22Rv1 (cell line): Measurements from ENCODE around the gene PRRC2A.

ENCODE experiments used
- H3K27ac ChIP-seq: fragments of 450-650 bp; 2 replicates; pipeline ENCODE4 v1.5.1; 2017
- ZFX ChIP-seq: fragments of 450-650 bp; IDR thresholded peaks from 2 replicates; pipeline ENCODE4 v1.6.1; 2017; ENCODE audit warnings: antibody characterized with exemption, borderline replicate concordance
- TF ChIP-seq, protein P1 (sequence below): fragments of 450-650 bp; IDR thresholded peaks from 2 replicates; pipeline ENCODE4 v1.5.1; 2017; ENCODE audit warnings: mild to moderate bottlenecking

Gene PRRC2A

DNA sequence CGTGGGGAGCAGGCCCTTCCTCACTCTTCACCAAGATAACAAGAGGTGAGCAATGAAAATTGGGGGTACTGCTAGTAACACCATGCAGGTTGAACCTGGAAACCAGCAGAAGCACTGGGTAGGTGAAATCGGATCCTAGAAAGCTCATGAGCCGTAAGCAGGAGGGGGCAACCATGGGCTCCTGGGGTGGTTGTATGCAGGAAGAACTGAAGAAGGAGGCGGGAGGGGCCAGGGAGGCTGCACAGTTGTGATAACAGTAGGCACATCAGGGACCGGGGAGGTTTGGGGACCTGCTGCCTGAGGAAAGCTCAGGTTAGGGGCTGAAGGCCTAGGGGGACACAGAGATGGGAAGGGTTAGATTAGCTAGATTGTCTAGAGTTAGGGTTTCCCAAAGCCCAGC is 66.0 kb downstream of the PRRC2A start:
- H3K27ac ChIP-seq, result no peak overlapping the region
- TF ChIP-seq, protein P1, sequence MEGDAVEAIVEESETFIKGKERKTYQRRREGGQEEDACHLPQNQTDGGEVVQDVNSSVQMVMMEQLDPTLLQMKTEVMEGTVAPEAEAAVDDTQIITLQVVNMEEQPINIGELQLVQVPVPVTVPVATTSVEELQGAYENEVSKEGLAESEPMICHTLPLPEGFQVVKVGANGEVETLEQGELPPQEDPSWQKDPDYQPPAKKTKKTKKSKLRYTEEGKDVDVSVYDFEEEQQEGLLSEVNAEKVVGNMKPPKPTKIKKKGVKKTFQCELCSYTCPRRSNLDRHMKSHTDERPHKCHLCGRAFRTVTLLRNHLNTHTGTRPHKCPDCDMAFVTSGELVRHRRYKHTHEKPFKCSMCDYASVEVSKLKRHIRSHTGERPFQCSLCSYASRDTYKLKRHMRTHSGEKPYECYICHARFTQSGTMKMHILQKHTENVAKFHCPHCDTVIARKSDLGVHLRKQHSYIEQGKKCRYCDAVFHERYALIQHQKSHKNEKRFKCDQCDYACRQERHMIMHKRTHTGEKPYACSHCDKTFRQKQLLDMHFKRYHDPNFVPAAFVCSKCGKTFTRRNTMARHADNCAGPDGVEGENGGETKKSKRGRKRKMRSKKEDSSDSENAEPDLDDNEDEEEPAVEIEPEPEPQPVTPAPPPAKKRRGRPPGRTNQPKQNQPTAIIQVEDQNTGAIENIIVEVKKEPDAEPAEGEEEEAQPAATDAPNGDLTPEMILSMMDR, result no peak
- no peak for TF ChIP-seq ZFX

GRCh38 chr6:31687321-31687720 is 66.8 kb downstream of the PRRC2A start:
- TF ChIP-seq, protein P1, result no peak
- no peak for TF ChIP-seq ZFX
- H3K27ac ChIP-seq, result no peak overlapping the region
